ENCODE results near the gene NUP88.

NUP88 gene

DNA sequence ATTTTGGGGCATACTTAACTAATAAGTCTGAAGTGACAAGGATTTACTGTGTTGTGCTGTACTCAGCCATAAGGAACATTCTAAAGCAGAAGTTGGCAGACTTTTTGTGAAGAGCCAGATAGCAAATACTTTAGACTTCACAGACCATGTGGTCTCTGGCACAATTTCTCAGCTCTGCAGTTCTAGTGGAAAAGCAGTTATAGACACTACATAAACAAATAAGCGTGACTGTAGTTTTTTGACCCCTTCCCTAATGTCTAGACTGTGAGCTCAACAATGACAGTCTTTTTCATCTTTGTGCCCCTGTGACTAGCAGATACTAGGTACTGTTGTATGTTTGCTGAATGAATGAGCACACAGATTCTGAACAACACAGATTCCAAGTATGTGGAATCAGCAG, 5.4 kb upstream of the NUP88 start:
- H3K4me1 ChIP-seq: peaks cover 25% of the 10 kb centered on the region
- H3K9me3 ChIP-seq: no peaks in the 10 kb centered on the region
- TF ChIP-seq Cebpa-rat (IDR thresholded peaks at IDR 0.05): no peak
- peaks cover 87% of the 10 kb centered on the region for H3K36me3 ChIP-seq
- H3K4me2 ChIP-seq: no peak overlapping the region
- no peak overlapping the region for H3K27ac ChIP-seq
- no peaks in the 10 kb centered on the region for H3K27me3 ChIP-seq
- peaks cover 45% of the 10 kb centered on the region for H4K20me1 ChIP-seq
- H3K4me3 ChIP-seq: no peak overlapping the region
- H3K9ac ChIP-seq: no peak overlapping the region

DNA sequence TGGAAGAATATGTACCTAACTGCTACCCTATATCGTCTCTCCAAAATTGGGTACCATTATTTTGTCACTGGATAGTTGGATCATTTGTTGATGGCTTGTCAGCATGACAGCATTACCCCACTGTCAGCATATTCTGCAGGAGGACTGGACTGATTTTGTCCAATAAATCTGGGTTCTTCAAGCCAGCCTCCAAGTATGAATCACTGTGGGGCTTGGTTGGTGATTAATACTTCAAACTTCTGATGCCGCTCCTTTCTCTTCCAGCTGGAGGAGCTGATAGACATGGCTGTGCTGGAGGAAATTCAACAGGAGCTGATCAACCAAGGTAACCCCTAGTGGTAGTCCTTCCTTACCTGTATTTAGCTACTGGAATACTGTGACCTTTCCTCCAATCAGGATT, 3.0 kb upstream of the NUP88 start:
- no peak for TF ChIP-seq Cebpa-rat (IDR thresholded peaks at IDR 0.05)
- Histone ChIP-seq H3K4me1 (peaks cover 34% of the 10 kb centered on the region), H3K4me3 (no peak overlapping the region), H3K27ac (no peak overlapping the region), H3K27me3 (no peaks in the 10 kb centered on the region), H3K9me3 (no peaks in the 10 kb centered on the region), H3K4me2 (0 out of 2 replicates have a peak overlapping the region, but pooled peaks have one; percentile 78), H3K36me3 (peaks cover 67% of the 10 kb centered on the region), H4K20me1 (peaks cover 44% of the 10 kb centered on the region), H3K9ac (no peak overlapping the region)

DNA sequence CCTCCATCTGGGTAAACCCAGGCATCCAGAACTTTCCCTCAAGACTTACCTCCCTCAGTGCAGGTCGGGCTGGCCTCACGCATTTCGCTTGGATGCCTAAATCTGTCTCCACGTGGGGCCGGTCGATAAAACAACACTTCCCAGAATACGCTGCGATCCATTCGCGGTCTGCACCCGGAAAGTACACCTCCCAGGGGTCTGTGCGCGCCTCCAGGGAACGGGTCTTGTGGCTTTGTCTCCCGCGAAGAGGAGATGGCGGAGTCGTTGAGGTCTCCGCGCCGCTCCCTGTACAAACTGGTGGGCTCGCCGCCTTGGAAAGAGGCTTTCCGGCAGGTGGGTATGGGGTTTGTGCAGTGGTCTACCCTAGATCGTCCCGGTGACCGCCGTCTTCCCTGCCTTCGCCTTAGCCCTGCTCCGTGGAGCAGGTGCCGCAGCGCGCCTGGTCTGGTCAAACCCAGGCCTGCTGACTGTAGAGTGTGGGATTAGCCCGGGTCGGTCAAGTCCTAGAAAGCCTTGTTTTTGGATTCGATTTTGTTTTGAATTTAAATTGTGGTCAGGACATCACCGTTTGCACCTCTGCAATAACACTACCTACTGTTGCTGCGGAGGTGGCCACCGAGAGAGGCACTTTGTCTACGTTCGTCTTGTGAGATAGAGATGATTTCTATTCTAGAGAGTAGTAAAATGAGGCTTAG, 644 bp upstream of the NUP88 start, which contains the start of gene RPAIN:
Gene RPAIN (plus strand): TSS at position 224 of the 695 bp plus-strand sequence. CDS start 29 bp downstream, at position 253.
- Histone ChIP-seq H3K27me3 (no peaks in the 10 kb centered on the region), H3K9me3 (no peaks in the 10 kb centered on the region), H3K4me2 (peak within 1 kb of the TSS; percentile 95), H3K9ac (peak within 1 kb of the TSS; percentile 93), H3K4me1 (peaks cover 47% of the 10 kb centered on the region), H3K4me3 (peak within 1 kb of the TSS; percentile 80), H3K36me3 (peaks cover 67% of the 10 kb centered on the region), H4K20me1 (peaks cover 61% of the 10 kb centered on the region), H3K27ac (peak within 1 kb of the TSS; percentile 94)
- TF ChIP-seq Cebpa-rat (IDR thresholded peaks at IDR 0.05): no peak

DNA sequence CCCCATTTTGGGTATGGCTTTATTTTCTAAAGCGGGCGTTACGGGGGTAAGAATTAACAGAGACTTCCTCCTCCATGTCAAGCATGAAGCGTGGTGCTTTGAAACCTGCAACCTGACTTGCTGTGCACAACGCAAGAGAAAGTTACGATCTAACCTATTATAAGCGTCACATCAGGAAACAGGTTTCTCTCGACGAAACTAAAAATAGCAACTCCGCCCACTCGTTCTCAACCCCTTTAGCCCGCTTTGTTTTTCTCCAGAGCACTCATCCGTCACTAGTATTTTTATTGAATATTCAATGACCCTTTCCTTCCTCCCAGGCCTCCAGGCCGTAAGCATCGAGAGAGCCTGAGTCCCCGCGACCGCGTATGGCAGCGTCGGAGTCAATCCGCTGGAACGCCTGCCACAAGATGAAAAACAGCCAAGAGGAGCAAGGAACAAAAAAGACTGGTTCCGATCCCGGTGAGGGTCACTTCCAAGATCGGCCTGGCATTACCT, 555 bp downstream of the NUP88 start:
- H3K9ac ChIP-seq: peak overlapping the region; percentile 93
- H4K20me1 ChIP-seq: peaks cover 58% of the 10 kb centered on the region
- H3K36me3 ChIP-seq: peaks cover 67% of the 10 kb centered on the region
- no peaks in the 10 kb centered on the region for H3K27me3 ChIP-seq
- H3K9me3 ChIP-seq: no peaks in the 10 kb centered on the region
- H3K4me2 ChIP-seq: peak overlapping the region; percentile 95
- peak overlapping the region; percentile 94 for H3K27ac ChIP-seq
- TF ChIP-seq Cebpa-rat (IDR thresholded peaks at IDR 0.05): no peak
- H3K4me1 ChIP-seq: peaks cover 47% of the 10 kb centered on the region
- peak overlapping the region; percentile 80 for H3K4me3 ChIP-seq

DNA sequence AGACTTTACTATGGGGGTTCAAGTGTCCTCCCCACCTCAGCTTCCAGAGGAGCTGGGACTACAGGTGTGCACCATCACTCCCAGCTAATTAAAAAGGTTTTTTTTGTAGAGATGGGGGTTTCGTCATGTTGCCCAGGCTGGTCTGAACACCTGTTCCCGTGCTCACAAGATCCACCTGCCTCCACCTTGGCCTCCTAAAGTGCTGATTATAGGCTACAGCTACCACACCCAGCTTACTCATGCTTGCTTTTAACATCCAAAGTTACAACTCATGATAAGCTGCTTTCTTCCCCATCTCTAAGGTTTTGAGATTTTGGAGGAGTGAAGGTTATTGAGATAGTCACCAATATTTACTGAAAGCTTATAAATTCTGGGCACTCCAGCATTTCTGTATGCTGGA, 2.6 kb downstream of the NUP88 start:
- Histone ChIP-seq H3K4me2 (peak overlapping the region; percentile 95), H3K4me1 (peaks cover 35% of the 10 kb centered on the region), H3K27ac (0 out of 2 replicates have a peak overlapping the region, but pooled peaks have one; percentile 18), H3K4me3 (0 out of 2 replicates have a peak overlapping the region, but pooled peaks have one; percentile 80), H3K36me3 (peaks cover 67% of the 10 kb centered on the region), H4K20me1 (peaks cover 60% of the 10 kb centered on the region), H3K27me3 (no peaks in the 10 kb centered on the region), H3K9me3 (no peaks in the 10 kb centered on the region), H3K9ac (peak overlapping the region; percentile 48; the same call in 1 of the 2 replicates)
- TF ChIP-seq Cebpa-rat (IDR thresholded peaks at IDR 0.05): no peak

DNA sequence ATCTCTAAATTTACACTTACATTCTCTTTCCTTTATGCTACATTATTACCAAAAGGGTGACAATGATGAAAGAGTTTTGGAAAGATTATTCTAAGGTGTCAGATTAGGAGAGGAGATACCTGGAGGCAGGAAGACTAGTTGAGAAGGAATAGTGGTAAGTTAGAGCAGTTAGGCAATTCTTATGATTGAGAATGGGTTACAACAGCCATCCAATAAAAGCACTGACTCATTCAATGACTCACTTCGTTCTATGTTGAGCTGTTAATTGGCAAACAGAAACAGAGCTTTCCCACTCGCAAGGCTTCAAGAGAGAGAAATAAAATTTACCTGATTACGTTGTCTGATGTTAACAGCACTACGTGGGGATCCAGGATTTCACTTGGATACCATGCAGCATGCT, 5.8 kb downstream of the NUP88 start:
- no peak overlapping the region for H3K4me3 ChIP-seq
- H4K20me1 ChIP-seq: peaks cover 89% of the 10 kb centered on the region
- no peak overlapping the region for H3K4me2 ChIP-seq
- H3K9me3 ChIP-seq: no peaks in the 10 kb centered on the region
- H3K9ac ChIP-seq: no peak overlapping the region
- no peak for TF ChIP-seq Cebpa-rat (IDR thresholded peaks at IDR 0.05)
- H3K36me3 ChIP-seq: peaks cover 91% of the 10 kb centered on the region
- H3K27me3 ChIP-seq: no peaks in the 10 kb centered on the region
- H3K27ac ChIP-seq: no peak overlapping the region
- H3K4me1 ChIP-seq: peaks cover 22% of the 10 kb centered on the region

GRCh38 chr17:5410594-5411272, 8.7 kb downstream of the NUP88 start:
- H3K27ac ChIP-seq: no peak overlapping the region
- no peak for TF ChIP-seq Cebpa-rat (IDR thresholded peaks at IDR 0.05)
- peaks cover 87% of the 10 kb centered on the region for H4K20me1 ChIP-seq
- no peak overlapping the region for H3K4me2 ChIP-seq
- H3K36me3 ChIP-seq: peaks cover 99% of the 10 kb centered on the region
- no peaks in the 10 kb centered on the region for H3K27me3 ChIP-seq
- H3K4me3 ChIP-seq: no peak overlapping the region
- H3K4me1 ChIP-seq: no peaks in the 10 kb centered on the region
- H3K9me3 ChIP-seq: no peaks in the 10 kb centered on the region
- H3K9ac ChIP-seq: no peak overlapping the region

DNA sequence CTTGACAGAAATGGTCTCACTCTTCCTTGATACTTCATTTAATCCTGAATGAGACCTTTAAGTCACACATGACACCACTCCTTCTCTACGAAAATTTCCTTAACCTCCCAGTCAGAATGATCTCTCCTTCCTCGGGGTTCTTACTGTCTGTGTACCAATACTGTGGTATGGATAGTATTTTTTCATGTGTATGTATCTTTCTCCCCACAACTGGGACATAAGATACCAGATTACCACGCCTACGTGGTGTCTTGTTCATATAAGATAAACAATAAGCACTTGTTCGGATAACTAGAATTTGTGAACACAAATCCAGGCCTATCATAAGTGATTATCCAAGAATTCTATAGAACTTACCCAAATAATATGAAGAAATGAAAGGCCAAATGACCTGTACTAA, 11.3 kb downstream of the NUP88 start:
- no peak overlapping the region for H3K4me3 ChIP-seq
- no peaks in the 10 kb centered on the region for H3K4me1 ChIP-seq
- H3K9me3 ChIP-seq: no peaks in the 10 kb centered on the region
- H3K27me3 ChIP-seq: no peaks in the 10 kb centered on the region
- no peak for TF ChIP-seq Cebpa-rat (IDR thresholded peaks at IDR 0.05)
- no peak overlapping the region for H3K27ac ChIP-seq
- no peak overlapping the region for H3K4me2 ChIP-seq
- peaks cover 99% of the 10 kb centered on the region for H3K36me3 ChIP-seq
- H3K9ac ChIP-seq: no peak overlapping the region
- peaks cover 92% of the 10 kb centered on the region for H4K20me1 ChIP-seq

- H3K36me3 ChIP-seq: peaks cover 98% of the 10 kb centered on the region
- no peak for TF ChIP-seq Cebpa-rat (IDR thresholded peaks at IDR 0.05)
Measured at GRCh38 chr17:5405400-5405799, 14.1 kb downstream of the NUP88 start.

GRCh38 chr17:5399767-5400166, 19.7 kb downstream of the NUP88 start:
- no peaks in the 10 kb centered on the region for H3K27me3 ChIP-seq
- no peaks in the 10 kb centered on the region for H3K4me1 ChIP-seq
- peaks cover 99% of the 10 kb centered on the region for H3K36me3 ChIP-seq
- H3K27ac ChIP-seq: no peak overlapping the region
- no peak for TF ChIP-seq Cebpa-rat (IDR thresholded peaks at IDR 0.05)
- H3K4me3 ChIP-seq: no peak overlapping the region
- peaks cover 57% of the 10 kb centered on the region for H4K20me1 ChIP-seq
- no peak overlapping the region for H3K4me2 ChIP-seq
- H3K9me3 ChIP-seq: 0 out of 2 replicates have a peak, but pooled peaks cover 4% of the 10 kb centered on the region
- no peak overlapping the region for H3K9ac ChIP-seq

More at GRCh38 chr17:5405400-5405799, 14.1 kb downstream of the NUP88 start:
- Histone ChIP-seq H3K4me1 (no peaks in the 10 kb centered on the region), H3K27me3 (no peaks in the 10 kb centered on the region), H3K27ac (no peak overlapping the region), H4K20me1 (peaks cover 87% of the 10 kb centered on the region), H3K4me3 (no peak overlapping the region), H3K9me3 (no peaks in the 10 kb centered on the region), H3K4me2 (no peak overlapping the region), H3K9ac (no peak overlapping the region)

Data from BLaER1 (cell line).